H9 (cell line): ENCODE measurements around the gene NRXN3. TPM values are rescaled to one million over a fixed set of nuclear protein-coding genes. Genes with fewer than 3 reads are reported as not detected.

Experiments used
- DNase-seq: peaks from one replicate; pipeline ENCODE4 v3.0.0-alpha.2; 2017
- H2AFZ ChIP-seq: one replicate; pipeline ENCODE4 v1.6.1; 2013; ENCODE audit warnings: mild to moderate bottlenecking, low read length, control low read depth, moderate library complexity
- H2AK5ac ChIP-seq: 2 replicates; pipeline ENCODE4 v1.6.1; 2013; ENCODE audit warnings: low read length, control low read depth, mixed read lengths; ENCODE audit not compliant: insufficient read length
- H2BK120ac ChIP-seq: one replicate; pipeline ENCODE4 v1.6.1; 2013; ENCODE audit warnings: low read depth, mild to moderate bottlenecking, low read length, control low read depth, inconsistent platforms; ENCODE audit not compliant: poor library complexity, severe bottlenecking
- H2BK12ac ChIP-seq: 2 replicates; pipeline ENCODE4 v1.6.1; 2013; ENCODE audit warnings: low read length, control low read depth, mixed read lengths, low read depth; ENCODE audit not compliant: insufficient read length
- H2BK15ac ChIP-seq: 2 replicates; pipeline ENCODE4 v1.6.1; 2013; ENCODE audit warnings: low read depth, low read length, control low read depth
- H2BK20ac ChIP-seq: one replicate; pipeline ENCODE4 v1.6.1; 2013; ENCODE audit warnings: low read depth, mild to moderate bottlenecking, low read length, control low read depth, inconsistent platforms; ENCODE audit not compliant: poor library complexity, severe bottlenecking
- H2BK5ac ChIP-seq: 2 replicates; pipeline ENCODE4 v1.6.1; 2013; ENCODE audit warnings: low read length, control low read depth, mixed read lengths; ENCODE audit not compliant: insufficient read length
- H3K14ac ChIP-seq: 2 replicates; pipeline ENCODE4 v1.6.1; 2013; ENCODE audit warnings: low read length, control low read depth; ENCODE audit not compliant: insufficient read depth
- H3K18ac ChIP-seq: 2 replicates; pipeline ENCODE4 v1.6.1; 2013; ENCODE audit warnings: low read depth, mild to moderate bottlenecking, mixed read lengths, low read length, control low read depth; ENCODE audit not compliant: insufficient read length
- H3K23ac ChIP-seq: 2 replicates; pipeline ENCODE4 v1.6.1; 2013; ENCODE audit warnings: low read length, control low read depth, mixed read lengths, low read depth; ENCODE audit not compliant: insufficient read length
- H3K23me2 ChIP-seq: 2 replicates; pipeline ENCODE4 v1.6.1; 2013; ENCODE audit warnings: low read depth, mild to moderate bottlenecking, mixed read lengths, low read length, control low read depth; ENCODE audit not compliant: insufficient read length, poor library complexity, severe bottlenecking
- H3K27ac ChIP-seq: 2 replicates; pipeline ENCODE4 v1.5.1; 2013; ENCODE audit warnings: low read length, control low read depth, mixed read lengths, low read depth; ENCODE audit not compliant: insufficient read length
- H3K27me3 ChIP-seq: 2 replicates; pipeline ENCODE4 v1.6.1; 2013; ENCODE audit warnings: low read length, control low read depth, inconsistent platforms; ENCODE audit not compliant: insufficient read depth
- H3K4ac ChIP-seq: 2 replicates; pipeline ENCODE4 v1.6.1; 2013; ENCODE audit warnings: low read depth, mild to moderate bottlenecking, control low read depth, inconsistent platforms, low read length, moderate library complexity
- H3K4me1 ChIP-seq: 2 replicates; pipeline ENCODE4 v1.6.1; 2013; ENCODE audit warnings: low read length, control low read depth, inconsistent platforms; ENCODE audit not compliant: insufficient read depth
- H3K4me2 ChIP-seq: 2 replicates; pipeline ENCODE4 v1.6.1; 2013; ENCODE audit warnings: low read length, control low read depth, mixed read lengths; ENCODE audit not compliant: insufficient read length, insufficient read depth
- H3K56ac ChIP-seq: 2 replicates; pipeline ENCODE4 v1.6.1; 2013; ENCODE audit warnings: low read depth, mild to moderate bottlenecking, mixed read lengths, low read length, control low read depth; ENCODE audit not compliant: insufficient read length
- H3K79me1 ChIP-seq: 2 replicates; pipeline ENCODE4 v1.6.1; 2013; ENCODE audit warnings: low read depth, mild to moderate bottlenecking, moderate library complexity, low read length, control low read depth, inconsistent platforms; ENCODE audit not compliant: insufficient read depth, poor library complexity, severe bottlenecking
- H3K79me2 ChIP-seq: 2 replicates; pipeline ENCODE4 v1.6.1; 2013; ENCODE audit warnings: low read length, control low read depth, inconsistent platforms; ENCODE audit not compliant: insufficient read depth
- H3K9ac ChIP-seq: 2 replicates; pipeline ENCODE4 v1.6.1; 2013; ENCODE audit warnings: low read length, control low read depth, mixed read lengths; ENCODE audit not compliant: insufficient read length; ENCODE audit errors: extremely low read depth
- H3K9me3 ChIP-seq: one replicate; pipeline ENCODE4 v1.6.1; 2013; ENCODE audit warnings: low read depth, low read length, inconsistent platforms; ENCODE audit not compliant: control insufficient read depth
- H3T11ph ChIP-seq: one replicate; pipeline ENCODE4 v1.6.1; 2013; ENCODE audit warnings: mild to moderate bottlenecking, low read length, control low read depth, inconsistent platforms
- H4K20me1 ChIP-seq: one replicate; pipeline ENCODE4 v1.6.1; 2013; ENCODE audit not compliant: control insufficient read depth, insufficient read length, insufficient read depth
- H4K5ac ChIP-seq: 2 replicates; pipeline ENCODE4 v1.6.1; 2013; ENCODE audit warnings: low read depth, mild to moderate bottlenecking, mixed read lengths, low read length, control low read depth; ENCODE audit not compliant: insufficient read length
- H4K8ac ChIP-seq: replicated peaks from 2 replicates; pipeline ENCODE4 v1.6.1; 2013; ENCODE audit warnings: low read length, control low read depth, mixed read lengths, low read depth; ENCODE audit not compliant: insufficient read length
- H4K91ac ChIP-seq: 2 replicates; pipeline ENCODE4 v1.6.1; 2013; ENCODE audit warnings: low read depth, mild to moderate bottlenecking, moderate library complexity, mixed read lengths, low read length, control low read depth; ENCODE audit not compliant: insufficient read length
- H3K27ac Mint-ChIP-seq, 3 experiments: 2 replicates in 2 of 3; 3 replicates in 1 of 3; pipeline ENCODE4 v1.8.0; 2020 to 2021; ENCODE audit warnings: mixed read lengths in 3 of 3, mild to moderate bottlenecking in 1 of 3, moderate library complexity in 1 of 3
- H3K27me3 Mint-ChIP-seq: 2 replicates; pipeline ENCODE4 v1.8.0; 2021; ENCODE audit warnings: low read depth, mild to moderate bottlenecking, moderate library complexity, mixed read lengths
- H3K36me3 Mint-ChIP-seq, 3 experiments: 2 replicates in 2 of 3; 3 replicates in 1 of 3; pipeline ENCODE4 v1.8.0; 2020 to 2021; ENCODE audit warnings: low read depth in 3 of 3, mixed read lengths in 3 of 3; ENCODE audit not compliant: insufficient read depth in 1 of 3
- H3K4me1 Mint-ChIP-seq, 2 experiments: 2 replicates each; pipeline ENCODE4 v1.8.0; 2020; ENCODE audit warnings: mixed read lengths in 2 of 2
- H3K4me3 Mint-ChIP-seq, 2 experiments: 2 replicates in 1 of 2; 3 replicates in 1 of 2; pipeline ENCODE4 v1.8.0; 2020 to 2021; ENCODE audit warnings: mild to moderate bottlenecking in 2 of 2, mixed read lengths in 2 of 2, moderate library complexity in 1 of 2
- H3K9me3 Mint-ChIP-seq, 2 experiments: 2 replicates in 1 of 2; 3 replicates in 1 of 2; pipeline ENCODE4 v1.8.0; 2020; ENCODE audit warnings: mild to moderate bottlenecking in 2 of 2, mixed read lengths in 2 of 2, moderate library complexity in 1 of 2
- CTCF ChIP-seq: fragments of 200-600 bp; sonication (generic); conservative IDR thresholded peaks from 3 replicates; pipeline ENCODE4 v1.8.0; 2021; ENCODE audit warnings: antibody characterized with exemption, mild to moderate bottlenecking
- WGBS: extraction: QIAGEN DNeasy Blood & Tissue Kit; methylation state at CpG from one replicate; pipeline ENCODE4 v1.1.7; 2013; ENCODE audit warnings: missing lambda C conversion rate, low lambda C conversion rate, mixed read lengths; ENCODE audit not compliant: insufficient read length; ENCODE audit errors: extremely low coverage; 5-methylcytosine and 5-hydroxymethylcytosine counted together
- total RNA-seq: library from RNA; stranded (reverse); gene quantifications from 2 replicates; pipeline ENCODE4 v1.2.1, GENCODE V29; 2021

The NRXN3 gene
- total RNA-seq, 1 experiment from 2014 or later, result 1.8 TPM

GRCh38 chr14:78455896-78456435, 285.8 kb downstream of the NRXN3 start:
- WGBS, result no CpG with 5 or more reads among the region's 6 CpGs

More at GRCh38 chr14:78455896-78456435, 285.8 kb downstream of the NRXN3 start:
- H2BK120ac ChIP-seq, result no peak overlapping the region
- H2AK5ac ChIP-seq, result no peak overlapping the region
- H3K14ac ChIP-seq, result no peak overlapping the region
- H3K9ac ChIP-seq, result no peak overlapping the region
- H2BK12ac ChIP-seq, result no peak overlapping the region
- Mint-ChIP-seq H3K4me3 (no peak overlapping the region), H3K9me3 (no peaks in the 10 kb centered on the region; a peak in 1 of 5 replicates), H3K27ac (no peak overlapping the region), H3K27me3 (peaks cover 5% of the 10 kb centered on the region; the same call in 1 of the 2 replicates), H3K4me1 (no peaks in the 10 kb centered on the region), H3K36me3 (no peaks in the 10 kb centered on the region; a peak in 1 of 7 replicates)
- H3K79me1 ChIP-seq, result no peaks in the 10 kb centered on the region
- no peaks in the 10 kb centered on the region for H3K27me3 ChIP-seq
- H3K27ac ChIP-seq, result no peak overlapping the region
- H2AFZ ChIP-seq, result no peak overlapping the region
- no peak overlapping the region for H2BK15ac ChIP-seq
- TF ChIP-seq CTCF, result no peak
- H3K4me2 ChIP-seq, result no peak overlapping the region
- no peaks in the 10 kb centered on the region for H3K79me2 ChIP-seq
- H2BK5ac ChIP-seq, result no peak overlapping the region
- H3K23me2 ChIP-seq, result no peaks in the 10 kb centered on the region
- no peak overlapping the region for H4K5ac ChIP-seq
- no peaks in the 10 kb centered on the region for H4K20me1 ChIP-seq
- no peak overlapping the region for H4K91ac ChIP-seq
- H2BK20ac ChIP-seq, result no peak overlapping the region
- no peak overlapping the region for H4K8ac ChIP-seq
- H3K4ac ChIP-seq, result no peak overlapping the region
- no peaks in the 10 kb centered on the region for H3K4me1 ChIP-seq
- H3T11ph ChIP-seq, result no peak overlapping the region
- no peaks in the 10 kb centered on the region for H3K9me3 ChIP-seq
- H3K18ac ChIP-seq, result no peak overlapping the region
- DNase-seq, result no peak
- H3K56ac ChIP-seq, result no peak overlapping the region
- no peak overlapping the region for H3K23ac ChIP-seq
